ENCODE data around the gene LY9.
"Not testable (repeated sequence)": the region's sequence is repeated elsewhere in the genome, so short reads cannot be mapped to it uniquely, and the experiment has no call there.

The LY9 gene

GRCh38 chr1:160841079-160841478 lies 45.1 kb downstream of the LY9 start:
- DNase-seq: no peak

GRCh38 chr1:160844447-160845232 lies 48.7 kb downstream of the LY9 start:
- DNase-seq: no peak

- DNase-seq: no peak
These were observed 50.3 kb downstream of the LY9 start for GRCh38 chr1:160846281-160846680.

GRCh38 chr1:160850541-160850940 lies 54.6 kb downstream of the LY9 start:
- no peak for DNase-seq

- no peak for DNase-seq
These were observed 55.0 kb downstream of the LY9 start for GRCh38 chr1:160850993-160851392.

- DNase-seq: no peak
These were observed 57.0 kb downstream of the LY9 start for GRCh38 chr1:160853014-160853413.

- DNase-seq: no peak
These were observed 57.8 kb downstream of the LY9 start for GRCh38 chr1:160853754-160854153.

GRCh38 chr1:160855181-160855981 lies 59.4 kb downstream of the LY9 start:
- no peak for DNase-seq

GRCh38 chr1:160858097-160858496 lies 62.1 kb downstream of the LY9 start:
- no peak for DNase-seq

- no peak for DNase-seq
These were observed 62.5 kb downstream of the LY9 start for GRCh38 chr1:160858507-160858906.

- no peak for DNase-seq
These were observed 63.2 kb downstream of the LY9 start for GRCh38 chr1:160859166-160859565.

GRCh38 chr1:160860840-160861505 lies 65.0 kb downstream of the LY9 start:
- no peak for DNase-seq

GRCh38 chr1:160862203-160863060 lies 66.5 kb downstream of the LY9 start, which contains the start of gene CD244:
TSS of gene CD244 (minus strand) at chr1:160862887. CDS start at chr1:160862677, 210 bp downstream.
- no peak for DNase-seq

- DNase-seq: no peak
These were observed 67.2 kb downstream of the LY9 start for GRCh38 chr1:160863061-160863773.

GRCh38 chr1:160863774-160864131 lies 67.8 kb downstream of the LY9 start:
- no peak for DNase-seq

GRCh38 chr1:160864173-160864572 lies 68.2 kb downstream of the LY9 start:
- no peak for DNase-seq

GRCh38 chr1:160865337-160865736 lies 69.4 kb downstream of the LY9 start:
- no peak for DNase-seq

GRCh38 chr1:160866001-160866694 lies 70.2 kb downstream of the LY9 start:
- DNase-seq: no peak

GRCh38 chr1:160866695-160867260 lies 70.8 kb downstream of the LY9 start:
- DNase-seq: no peak

- not testable (repeated sequence) for DNase-seq
These were observed 71.7 kb downstream of the LY9 start for GRCh38 chr1:160867651-160868050.

GRCh38 chr1:160868141-160868540 lies 72.2 kb downstream of the LY9 start:
- no peak for DNase-seq

All from kidney glomerular epithelial cell (primary cell).